DND-41 (cell line): ENCODE measurements around the gene FDXR.

Experiments used
- ATAC-seq: fragments of 200-7000 bp; cut with Tn5 transposase; 3 replicates; pipeline ENCODE4 v1.9.1; 2021; ENCODE audit warnings: low read depth; ENCODE audit not compliant: insufficient read depth
- DNase-seq: peaks from one replicate; pipeline ENCODE4 v3.0.0-alpha.2; 2020
- H2AFZ ChIP-seq: 2 replicates; pipeline ENCODE4 v1.6.0; 2012; ENCODE audit warnings: low read depth, low read length
- H3K27ac ChIP-seq: 2 replicates; pipeline ENCODE4 v1.5.1; 2012; ENCODE audit warnings: low read length, inconsistent platforms
- H3K27me3 ChIP-seq: fragments of 200-600 bp; sonication (generic); 2 replicates; pipeline ENCODE4 v1.6.0; 2012; ENCODE audit warnings: low read length, mild to moderate bottlenecking, inconsistent platforms; ENCODE audit not compliant: insufficient read depth, poor library complexity
- H3K36me3 ChIP-seq: 2 replicates; pipeline ENCODE4 v1.5.1; 2012; ENCODE audit warnings: low read length, inconsistent platforms; ENCODE audit not compliant: insufficient read depth
- H3K4me1 ChIP-seq: 2 replicates; pipeline ENCODE4 v1.5.1; 2012; ENCODE audit warnings: mild to moderate bottlenecking, low read length; ENCODE audit not compliant: insufficient read depth
- H3K4me2 ChIP-seq: 2 replicates; pipeline ENCODE4 v1.6.0; 2012; ENCODE audit warnings: mild to moderate bottlenecking, moderate library complexity, low read length, inconsistent platforms; ENCODE audit not compliant: insufficient read depth
- H3K4me3 ChIP-seq, 2 experiments: fragments of 200-600 bp in 1 of 2; shearing (Covaris generic) in 1 of 2; 2 replicates each; pipeline ENCODE4 v1.5.1; 2012 to 2016; ENCODE audit warnings: inconsistent platforms in 2 of 2, low read length in 2 of 2, mild to moderate bottlenecking in 2 of 2, low read depth in 1 of 2, moderate library complexity in 1 of 2
- H3K79me2 ChIP-seq: 2 replicates; pipeline ENCODE4 v1.6.0; 2012; ENCODE audit warnings: low read length, inconsistent platforms; ENCODE audit not compliant: insufficient read depth
- H3K9ac ChIP-seq: 2 replicates; pipeline ENCODE4 v1.6.0; 2012; ENCODE audit warnings: low read depth, mild to moderate bottlenecking, inconsistent platforms, low read length, moderate library complexity
- H3K9me3 ChIP-seq: 2 replicates; pipeline ENCODE4 v1.5.1; 2012; ENCODE audit warnings: low read length, moderate library complexity, mild to moderate bottlenecking, inconsistent platforms; ENCODE audit not compliant: insufficient read depth, severe bottlenecking
- H4K20me1 ChIP-seq: 2 replicates; pipeline ENCODE4 v1.6.0; 2012; ENCODE audit warnings: low read length; ENCODE audit not compliant: insufficient read depth
- EZH2 ChIP-seq: IDR thresholded peaks from 3 replicates; pipeline ENCODE4 v1.6.1; 2012; ENCODE audit warnings: borderline replicate concordance, low read depth, mild to moderate bottlenecking, moderate library complexity, low read length, inconsistent platforms; ENCODE audit not compliant: severe bottlenecking
- TF ChIP-seq, protein P1 (sequence below): IDR thresholded peaks from 2 replicates; pipeline ENCODE4 v1.5.1; 2012; ENCODE audit warnings: borderline replicate concordance, low read length, moderate library complexity, mild to moderate bottlenecking; ENCODE audit not compliant: poor library complexity, severe bottlenecking; ENCODE audit errors: extremely low read depth

FDXR gene

DNA sequence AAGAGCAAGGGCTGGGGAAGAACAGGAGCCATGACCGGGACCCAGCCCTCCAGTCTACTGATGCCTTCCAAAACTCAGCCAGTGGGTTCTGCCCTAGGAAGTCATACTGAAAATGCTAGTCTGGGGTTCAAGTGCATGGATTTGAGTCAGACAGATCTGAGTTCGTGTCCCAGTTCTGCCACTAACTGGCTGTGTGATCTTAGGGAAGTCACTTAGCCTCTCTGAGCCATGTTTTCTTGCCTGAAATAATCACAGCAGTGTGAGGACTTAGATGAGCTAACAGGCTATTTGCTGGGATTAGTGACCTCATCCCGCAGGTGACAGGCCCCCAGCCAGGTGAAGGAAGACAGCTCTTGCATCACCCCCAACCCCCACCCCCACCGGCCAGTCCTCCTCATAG, 17.5 kb downstream of the FDXR start:
- Histone ChIP-seq H3K27me3 (peaks cover 6% of the 10 kb centered on the region), H4K20me1 (peaks cover 8% of the 10 kb centered on the region; the same call in 1 of the 2 replicates), H3K4me3 (no peak overlapping the region), H3K9ac (no peak overlapping the region), H3K4me1 (peaks cover 21% of the 10 kb centered on the region), H2AFZ (no peak overlapping the region), H3K27ac (no peak overlapping the region), H3K79me2 (no peaks in the 10 kb centered on the region), H3K36me3 (no peaks in the 10 kb centered on the region), H3K9me3 (no peaks in the 10 kb centered on the region), H3K4me2 (no peak overlapping the region)
- TF ChIP-seq, protein P1, sequence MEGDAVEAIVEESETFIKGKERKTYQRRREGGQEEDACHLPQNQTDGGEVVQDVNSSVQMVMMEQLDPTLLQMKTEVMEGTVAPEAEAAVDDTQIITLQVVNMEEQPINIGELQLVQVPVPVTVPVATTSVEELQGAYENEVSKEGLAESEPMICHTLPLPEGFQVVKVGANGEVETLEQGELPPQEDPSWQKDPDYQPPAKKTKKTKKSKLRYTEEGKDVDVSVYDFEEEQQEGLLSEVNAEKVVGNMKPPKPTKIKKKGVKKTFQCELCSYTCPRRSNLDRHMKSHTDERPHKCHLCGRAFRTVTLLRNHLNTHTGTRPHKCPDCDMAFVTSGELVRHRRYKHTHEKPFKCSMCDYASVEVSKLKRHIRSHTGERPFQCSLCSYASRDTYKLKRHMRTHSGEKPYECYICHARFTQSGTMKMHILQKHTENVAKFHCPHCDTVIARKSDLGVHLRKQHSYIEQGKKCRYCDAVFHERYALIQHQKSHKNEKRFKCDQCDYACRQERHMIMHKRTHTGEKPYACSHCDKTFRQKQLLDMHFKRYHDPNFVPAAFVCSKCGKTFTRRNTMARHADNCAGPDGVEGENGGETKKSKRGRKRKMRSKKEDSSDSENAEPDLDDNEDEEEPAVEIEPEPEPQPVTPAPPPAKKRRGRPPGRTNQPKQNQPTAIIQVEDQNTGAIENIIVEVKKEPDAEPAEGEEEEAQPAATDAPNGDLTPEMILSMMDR = no peak
- TF ChIP-seq EZH2 = no peak
- ATAC-seq (no peak), DNase-seq (no peak)

DNA sequence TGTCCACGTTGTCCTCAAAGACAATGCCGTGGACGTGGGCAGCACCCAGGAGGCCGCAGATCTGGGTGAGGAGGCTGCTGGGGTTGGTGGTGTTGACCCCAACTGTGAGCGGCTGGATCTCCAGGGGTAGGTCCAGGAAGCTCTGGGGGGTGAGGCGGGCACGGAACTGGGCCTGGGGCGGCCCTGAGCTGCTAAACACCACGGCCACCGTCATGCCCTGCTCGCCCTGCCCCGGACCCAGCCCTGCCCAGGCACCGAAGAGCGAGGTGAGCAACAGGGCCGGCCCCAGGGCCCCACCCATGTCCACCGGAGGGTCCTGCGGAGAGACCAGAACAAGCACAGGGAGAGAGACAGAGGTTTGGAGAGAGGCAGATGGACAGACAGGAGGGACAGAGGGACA, 18.0 kb downstream of the FDXR start:
- peaks cover 21% of the 10 kb centered on the region for H3K4me1 ChIP-seq
- H3K79me2 ChIP-seq = no peaks in the 10 kb centered on the region
- DNase-seq (no peak), ATAC-seq (no peak)
- H3K4me3 ChIP-seq = no peak overlapping the region
- H3K36me3 ChIP-seq = no peaks in the 10 kb centered on the region
- H3K9me3 ChIP-seq = no peaks in the 10 kb centered on the region
- H3K27ac ChIP-seq = no peak overlapping the region
- no peak overlapping the region for H3K4me2 ChIP-seq
- H4K20me1 ChIP-seq = peaks cover 11% of the 10 kb centered on the region; the same call in 1 of the 2 replicates
- H3K9ac ChIP-seq = no peak overlapping the region
- TF ChIP-seq EZH2 = no peak
- TF ChIP-seq, protein P1 = no peak
- H3K27me3 ChIP-seq = peaks cover 2% of the 10 kb centered on the region
- H2AFZ ChIP-seq = no peak overlapping the region

DNA sequence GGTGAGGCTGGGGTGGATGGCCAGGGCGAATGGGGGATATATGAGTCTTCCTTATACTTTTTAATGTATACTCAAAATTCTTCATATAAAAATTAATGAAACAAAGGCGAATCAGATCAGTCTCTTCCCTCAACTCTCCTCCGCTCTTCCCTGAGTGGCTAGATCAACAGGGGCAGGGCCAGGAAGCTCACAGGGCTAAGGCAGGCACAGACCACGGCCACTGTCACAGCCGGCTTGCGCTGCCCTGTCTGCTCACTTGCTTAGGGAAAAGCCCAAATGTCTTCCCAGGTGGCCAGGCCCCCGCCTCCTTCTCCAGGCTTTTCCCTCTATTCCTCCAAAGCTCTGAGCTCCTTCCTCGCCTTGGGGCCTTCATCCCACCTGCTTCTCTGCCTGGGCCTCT, 19.1 kb downstream of the FDXR start:
- Histone ChIP-seq H3K27me3 (peaks cover 2% of the 10 kb centered on the region), H3K79me2 (no peaks in the 10 kb centered on the region), H3K27ac (no peak overlapping the region), H3K4me2 (peak overlapping the region; percentile 68), H3K36me3 (no peaks in the 10 kb centered on the region), H3K9me3 (no peaks in the 10 kb centered on the region), H3K9ac (peak overlapping the region; percentile 43; the same call in 1 of the 2 replicates), H2AFZ (no peak overlapping the region), H4K20me1 (peaks cover 12% of the 10 kb centered on the region; the same call in 1 of the 2 replicates), H3K4me3 (peak overlapping the region in 1 of 2 experiments; percentile 58; a peak in 1 of 4 replicates), H3K4me1 (peaks cover 21% of the 10 kb centered on the region)
- ATAC-seq (no peak), DNase-seq (no peak)
- no peak for TF ChIP-seq EZH2
- TF ChIP-seq, protein P1 = no peak
